OCI-LY7 (cell line): ENCODE measurements around the gene SUGP2.

ENCODE experiments used
- CTCF ChIP-seq: fragments of 200-600 bp; sonication (generic); conservative IDR thresholded peaks from 2 replicates; pipeline ENCODE4 v1.5.1; 2014; ENCODE audit warnings: mild to moderate bottlenecking, antibody characterized with exemption, low read length, moderate library complexity, mixed read lengths
- EZH2phosphoT487 ChIP-seq: fragments of 200-600 bp; sonication (generic); IDR thresholded peaks from 2 replicates; pipeline ENCODE4 v1.6.1; 2018; ENCODE audit warnings: low read depth, borderline replicate concordance, mild to moderate bottlenecking, mixed run types, antibody characterized with exemption, low read length, moderate library complexity, mixed read lengths

GRCh38 chr19:19031891-19032290, 1.4 kb downstream of the SUGP2 start:
- TF ChIP-seq CTCF (no peak), EZH2phosphoT487 (no peak)
